HG03064 (cell line): ENCODE data around the gene ARAP1.

ENCODE experiments used
- ATAC-seq: cut with Tn5 transposase; IDR thresholded peaks from one replicate; pipeline ENCODE4 v1.9.1; 2021; ENCODE audit warnings: low read depth; ENCODE audit not compliant: unreplicated experiment

Gene ARAP1

GRCh38 chr11:72744474-72744873 lies 7.7 kb downstream of the ARAP1 start:
- no peak for ATAC-seq

- ATAC-seq, result peak; percentile 46
Observed at GRCh38 chr11:72743321-72744221, 8.6 kb downstream of the ARAP1 start.

- no peak for ATAC-seq
Observed at GRCh38 chr11:72742513-72743320, 9.5 kb downstream of the ARAP1 start.

GRCh38 chr11:72741849-72742512 lies 10.2 kb downstream of the ARAP1 start:
- no peak for ATAC-seq

- ATAC-seq, result no peak
Observed at GRCh38 chr11:72741429-72741833, 10.8 kb downstream of the ARAP1 start.

GRCh38 chr11:72740562-72741428 lies 11.4 kb downstream of the ARAP1 start:
- no peak for ATAC-seq

- no peak for ATAC-seq
Observed at GRCh38 chr11:72740060-72740424, 12.2 kb downstream of the ARAP1 start.

GRCh38 chr11:72739240-72740059 lies 12.8 kb downstream of the ARAP1 start:
- ATAC-seq, result no peak

GRCh38 chr11:72738199-72739141 lies 13.7 kb downstream of the ARAP1 start:
- ATAC-seq, result no peak

- ATAC-seq, result no peak
Observed at GRCh38 chr11:72737336-72737735, 14.9 kb downstream of the ARAP1 start.

- ATAC-seq, result no peak
Observed at GRCh38 chr11:72736452-72737069, 15.6 kb downstream of the ARAP1 start.

- no peak for ATAC-seq
Observed at GRCh38 chr11:72735495-72736027, 16.6 kb downstream of the ARAP1 start.

GRCh38 chr11:72732329-72732728 lies 19.9 kb downstream of the ARAP1 start:
- ATAC-seq, result no peak

GRCh38 chr11:72730737-72731136 lies 21.5 kb downstream of the ARAP1 start:
- ATAC-seq, result no peak

GRCh38 chr11:72730243-72730642 lies 22.0 kb downstream of the ARAP1 start:
- ATAC-seq, result no peak

- ATAC-seq, result no peak
Observed at GRCh38 chr11:72727521-72727920, 24.7 kb downstream of the ARAP1 start.
